Keratinocyte (primary cell): ENCODE data around the gene BABAM2.

Source experiments
- CTCF ChIP-seq, 3 experiments: IDR thresholded peaks in 1 of 3; conservative IDR thresholded peaks in 1 of 3; optimal IDR thresholded peaks in 1 of 3; 2 replicates in 2 of 3; 3 replicates in 1 of 3; pipeline versions ENCODE3 to v1.5.1; 2011; ENCODE audit warnings: low read length in 3 of 3, mild to moderate bottlenecking in 3 of 3, moderate library complexity in 2 of 3, control low read depth in 1 of 3, inconsistent platforms in 1 of 3; ENCODE audit not compliant: insufficient read depth in 2 of 3; ENCODE audit errors: extremely low read depth in 1 of 3
- EZH2 ChIP-seq: IDR thresholded peaks from one replicate; pipeline ENCODE4 v1.6.1; 2012; ENCODE audit warnings: inconsistent platforms, mild to moderate bottlenecking, low read length, moderate library complexity

- TF ChIP-seq CTCF (optimal IDR thresholded peaks at IDR 0.05 in 1 of 3, IDR thresholded peaks at IDR 0.05 in 1 of 3, conservative IDR thresholded peaks at IDR 0.05 in 1 of 3; ENCODE audit: extremely low read depth in 1 of 3, insufficient read depth in 2 of 3, low read length in 3 of 3) = no peak
- no peak for TF ChIP-seq EZH2
These were observed 97.8 kb downstream of the BABAM2 start for GRCh38 chr2:27988306-27988705.
